Calu3 (cell line): Measurements from ENCODE around the gene ANKDD1A. TPM values are rescaled to one million over a fixed set of nuclear protein-coding genes. Genes with fewer than 3 reads are reported as not detected.

Experiments
- BruUV-seq: library from RNA; stranded (reverse); fragments of 400-500 nt; replicated peaks from 2 replicates; lab custom pipeline; 2021; lab: Mats Ljungman, UMichigan
- CTCF ChIA-PET: fragments of 300-600 bp; sonication (Branson Sonifier 250); formaldehyde crosslinking; loops from one replicate; lab custom pipeline; 2022; ENCODE audit warnings: antibody characterized with exemption; lab: Charles Lee
- DNase-seq: peaks from one replicate; pipeline ENCODE4 v3.0.0; 2022
- H3K27ac Mint-ChIP-seq: one replicate; pipeline ENCODE4 v1.8.0; 2022; ENCODE audit warnings: mixed read lengths; ENCODE audit not compliant: unreplicated experiment
- H3K27me3 Mint-ChIP-seq: one replicate; pipeline ENCODE4 v1.8.0; 2022; ENCODE audit warnings: mixed read lengths; ENCODE audit not compliant: unreplicated experiment
- H3K36me3 Mint-ChIP-seq: one replicate; pipeline ENCODE4 v1.8.0; 2022; ENCODE audit warnings: mild to moderate bottlenecking, moderate library complexity, mixed read lengths; ENCODE audit not compliant: insufficient read depth, unreplicated experiment
- H3K4me1 Mint-ChIP-seq: one replicate; pipeline ENCODE4 v1.8.0; 2022; ENCODE audit warnings: mild to moderate bottlenecking, low read depth, mixed read lengths; ENCODE audit not compliant: unreplicated experiment
- H3K4me3 Mint-ChIP-seq: one replicate; pipeline ENCODE4 v1.8.0; 2022; ENCODE audit warnings: mild to moderate bottlenecking, low read depth, moderate library complexity, mixed read lengths; ENCODE audit not compliant: unreplicated experiment
- H3K9me3 Mint-ChIP-seq: one replicate; pipeline ENCODE4 v1.8.0; 2022; ENCODE audit warnings: low read depth, mixed read lengths; ENCODE audit not compliant: unreplicated experiment
- CTCF ChIP-seq: fragments of 200-600 bp; IDR thresholded peaks from one replicate; pipeline ENCODE4 v1.8.0; 2022; ENCODE audit warnings: antibody characterized with exemption; ENCODE audit not compliant: unreplicated experiment
- intact Hi-C: fragments of 100-400 bp; cut with micrococcal nuclease; formaldehyde crosslinking; loops from one replicate; pipeline ENCODE4 v1.10.0; 2022; ENCODE audit not compliant: unreplicated experiment
- total RNA-seq: library from RNA; stranded (reverse); gene quantifications from 2 replicates; pipeline ENCODE4 v1.2.3, GENCODE V29; 2022

ANKDD1A gene
- total RNA-seq, 1 experiment from 2014 or later = 0.42 TPM

- TF ChIP-seq CTCF = no peak
- CTCF ChIA-PET = interaction anchor here (0.6 to 1.0 kb wide), 2 partner anchors 66 to 195 kb away, joined by 3 to 7 read pairs; no protein-coding TSS in a partner anchor
- peaks cover 4% of the 10 kb centered on the region for H3K36me3 Mint-ChIP-seq
- H3K4me3 Mint-ChIP-seq = no peak overlapping the region
- peaks cover 4% of the 10 kb centered on the region for H3K27me3 Mint-ChIP-seq
- H3K4me1 Mint-ChIP-seq = no peaks in the 10 kb centered on the region
- no peak for DNase-seq
- no peak overlapping the region for H3K27ac Mint-ChIP-seq
- intact Hi-C loops = no loop called here
- BruUV-seq = no TSS peak
- H3K9me3 Mint-ChIP-seq = no peaks in the 10 kb centered on the region
Measured at GRCh38 chr15:64896371-64897069, 15.2 kb upstream of the ANKDD1A start.

- no TSS peak for BruUV-seq
- no peak overlapping the region for H3K4me3 Mint-ChIP-seq
- H3K36me3 Mint-ChIP-seq = peaks cover 4% of the 10 kb centered on the region
- DNase-seq = peak; percentile 24
- intact Hi-C loops = no loop called here
- no peak for TF ChIP-seq CTCF
- no peak overlapping the region for H3K27ac Mint-ChIP-seq
- no peaks in the 10 kb centered on the region for H3K4me1 Mint-ChIP-seq
- CTCF ChIA-PET = interaction anchor here (0.6 to 1.0 kb wide), 2 partner anchors 67 to 196 kb away, joined by 3 to 7 read pairs; no protein-coding TSS in a partner anchor
- H3K9me3 Mint-ChIP-seq = no peaks in the 10 kb centered on the region
- no peaks in the 10 kb centered on the region for H3K27me3 Mint-ChIP-seq
Measured at GRCh38 chr15:64897345-64897985, 14.2 kb upstream of the ANKDD1A start.

GRCh38 chr15:64898406-64898805 lies 13.3 kb upstream of the ANKDD1A start:
- H3K36me3 Mint-ChIP-seq = peaks cover 4% of the 10 kb centered on the region
- no peaks in the 10 kb centered on the region for H3K27me3 Mint-ChIP-seq
- H3K4me1 Mint-ChIP-seq = no peaks in the 10 kb centered on the region
- DNase-seq = no peak
- no peaks in the 10 kb centered on the region for H3K9me3 Mint-ChIP-seq
- intact Hi-C loops = no loop called here
- CTCF ChIA-PET = no interaction called here
- no TSS peak for BruUV-seq
- no peak overlapping the region for H3K27ac Mint-ChIP-seq
- TF ChIP-seq CTCF = no peak
- H3K4me3 Mint-ChIP-seq = no peak overlapping the region

GRCh38 chr15:64901141-64901540 lies 10.6 kb upstream of the ANKDD1A start:
- intact Hi-C loops = no loop called here
- no peak overlapping the region for H3K4me3 Mint-ChIP-seq
- BruUV-seq = no TSS peak
- no peaks in the 10 kb centered on the region for H3K27me3 Mint-ChIP-seq
- no peak for TF ChIP-seq CTCF
- CTCF ChIA-PET = no interaction called here
- no peak for DNase-seq
- no peak overlapping the region for H3K27ac Mint-ChIP-seq
- H3K36me3 Mint-ChIP-seq = no peaks in the 10 kb centered on the region
- peaks cover 7% of the 10 kb centered on the region for H3K4me1 Mint-ChIP-seq
- no peaks in the 10 kb centered on the region for H3K9me3 Mint-ChIP-seq
